GM12878 (cell line): ENCODE data around the gene BFSP1. TPM values are rescaled to one million over a fixed set of nuclear protein-coding genes. Genes with fewer than 3 reads are reported as not detected.

Experiments used
- CREM ChIP-seq: IDR thresholded peaks from 2 replicates; pipeline ENCODE4 v1.6.1; 2014; ENCODE audit warnings: antibody characterized with exemption, low read depth
- DPF2 ChIP-seq: fragments of 450-650 bp; IDR thresholded peaks from 2 replicates; pipeline ENCODE4 v1.6.1; 2017; ENCODE audit warnings: mild to moderate bottlenecking
- MEF2B ChIP-seq: fragments of 450-650 bp; IDR thresholded peaks from 2 replicates; pipeline ENCODE4 v1.6.1; 2018; ENCODE audit warnings: mild to moderate bottlenecking, moderate library complexity; ENCODE audit not compliant: partially characterized antibody, poor library complexity, severe bottlenecking
- MXI1 ChIP-seq: fragments of 150-350 bp; IDR thresholded peaks from 2 replicates; pipeline ENCODE4 v1.6.1; 2011; ENCODE audit warnings: low read depth, mild to moderate bottlenecking, inconsistent platforms, low read length, improper control_type of control experiment
- PAX5 ChIP-seq: IDR thresholded peaks from 2 replicates; pipeline ENCODE4 v1.6.1; 2011; ENCODE audit warnings: low read depth, low read length, borderline replicate concordance
- SIN3A ChIP-seq: IDR thresholded peaks from 2 replicates; pipeline ENCODE4 v1.6.1; 2012; ENCODE audit warnings: low read depth, low read length, improper control_type of control experiment
- SP1 ChIP-seq: IDR thresholded peaks from one replicate; pipeline ENCODE4 v1.6.1; 2011; ENCODE audit warnings: low read depth, low read length
- SPI1 ChIP-seq: IDR thresholded peaks from 2 replicates; pipeline ENCODE4 v1.6.1; 2011; ENCODE audit warnings: low read depth, mild to moderate bottlenecking, low read length, moderate library complexity, borderline replicate concordance; ENCODE audit not compliant: insufficient read depth
- TAF1 ChIP-seq: IDR thresholded peaks from 2 replicates; pipeline ENCODE4 v1.6.1; 2011; ENCODE audit warnings: mild to moderate bottlenecking, low read depth, low read length, borderline replicate concordance
- TCF3 ChIP-seq: IDR thresholded peaks from 2 replicates; pipeline ENCODE4 v1.6.1; 2012; ENCODE audit warnings: low read depth, mild to moderate bottlenecking, low read length, borderline replicate concordance; ENCODE audit not compliant: insufficient read depth
- ZNF217 ChIP-seq: fragments of 450-650 bp; IDR thresholded peaks from 2 replicates; pipeline ENCODE4 v1.6.1; 2017; ENCODE audit warnings: antibody characterized with exemption, mild to moderate bottlenecking
- polyA plus RNA-seq, 11 experiments: library from polyadenylated mRNA; depleted of rRNA in 4 of 11; unstranded in 6 of 11; stranded (reverse) in 5 of 11; fragments of >200 nt; fragmentation: Nextera tagmentation in 4 of 11; fragmentation: Illumina TruSeq in 1 of 11; extraction: Ambion mirVana in 4 of 11; extraction: Trizol in 1 of 11; gene quantifications; 1 replicate in 1 of 11; 2 replicates in 10 of 11; pipeline versions ENCODE4 v1.2.1 to v1.2.3, GENCODE V29; 2011 to 2016; ENCODE audit warnings: inconsistent platforms in 2 of 11, missing spikeins in 2 of 11, low read depth in 1 of 11
- total RNA-seq, 4 experiments: library from RNA; depleted of rRNA in 3 of 4; stranded (reverse); fragments of >200 nt in 3 of 4; fragmentation: Illumina TruSeq in 1 of 4; extraction: Trizol in 1 of 4; gene quantifications; 2 replicates each; pipeline versions ENCODE4 v1.2.1 to v1.2.3, GENCODE V29; 2013 to 2021
- TF ChIP-seq, protein P1 (sequence below): fragments of 450-650 bp; formaldehyde crosslinking; IDR thresholded peaks from 2 replicates; pipeline ENCODE4 v1.4.0; 2020; ENCODE audit warnings: mild to moderate bottlenecking, moderate library complexity
- TF ChIP-seq, protein P2 (sequence below): fragments of 450-650 bp; IDR thresholded peaks from 2 replicates; pipeline ENCODE4 v1.6.1; 2014; ENCODE audit warnings: mild to moderate bottlenecking
- TF ChIP-seq, protein P3 (sequence below): fragments of 450-650 bp; IDR thresholded peaks from 2 replicates; pipeline ENCODE4 v1.6.1; 2017; ENCODE audit warnings: mild to moderate bottlenecking
- TF ChIP-seq, protein P4 (sequence below): fragments of 450-650 bp; IDR thresholded peaks from 2 replicates; pipeline ENCODE4 v1.6.1; 2016; ENCODE audit warnings: mild to moderate bottlenecking
- TF ChIP-seq, protein P5 (sequence below): fragments of 450-650 bp; IDR thresholded peaks from 2 replicates; pipeline ENCODE4 v1.6.1; 2017; ENCODE audit warnings: mild to moderate bottlenecking, low read depth, inconsistent platforms; ENCODE audit not compliant: poor library complexity, severe bottlenecking

The BFSP1 gene
- total and polyA plus RNA-seq, 10 of the 15 experiments (the other 5 are each of a cell fraction or from before 2014, with no cell fraction given): 0.06 to 0.22 (median 0.11) TPM; not detected in 3

DNA sequence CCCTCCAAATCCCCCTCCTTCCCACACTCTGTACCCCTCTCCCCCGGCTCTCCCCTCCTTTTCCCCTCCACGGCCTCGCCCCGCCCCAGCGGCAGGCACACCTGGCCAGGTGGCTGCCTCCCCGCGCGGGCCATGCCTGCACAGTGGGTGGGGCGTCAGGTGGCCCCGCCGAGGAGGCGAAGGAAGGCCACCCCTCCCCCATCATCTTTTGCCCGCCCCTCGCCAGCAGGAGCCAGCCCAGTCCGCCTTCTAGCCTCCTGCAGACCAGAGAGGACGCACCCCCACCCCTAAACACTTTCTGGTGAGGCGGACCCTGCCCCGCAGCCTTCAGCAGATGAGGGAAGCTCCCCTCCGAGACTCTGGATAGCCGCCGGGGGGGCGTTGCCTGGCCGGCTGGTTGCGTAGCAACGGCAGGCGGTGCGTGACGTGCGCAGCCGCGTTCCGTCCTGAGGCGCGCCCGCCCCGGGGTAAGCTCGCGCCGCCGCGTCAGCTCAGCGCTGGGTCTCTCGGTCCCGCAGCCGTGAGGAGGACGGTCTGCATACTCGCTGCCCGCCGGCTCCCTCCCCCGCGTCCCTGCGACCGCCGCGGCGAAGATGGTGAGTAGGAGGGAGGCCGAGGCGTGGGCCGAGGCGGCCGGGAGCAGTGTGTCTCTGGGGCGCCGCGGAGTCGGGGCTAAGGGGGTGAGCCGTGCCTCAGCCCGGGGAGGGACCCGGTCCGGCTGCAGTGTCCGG lies 38.6 kb upstream of the BFSP1 start, which contains the start of gene DSTN (continued):
- TF ChIP-seq, protein P1, sequence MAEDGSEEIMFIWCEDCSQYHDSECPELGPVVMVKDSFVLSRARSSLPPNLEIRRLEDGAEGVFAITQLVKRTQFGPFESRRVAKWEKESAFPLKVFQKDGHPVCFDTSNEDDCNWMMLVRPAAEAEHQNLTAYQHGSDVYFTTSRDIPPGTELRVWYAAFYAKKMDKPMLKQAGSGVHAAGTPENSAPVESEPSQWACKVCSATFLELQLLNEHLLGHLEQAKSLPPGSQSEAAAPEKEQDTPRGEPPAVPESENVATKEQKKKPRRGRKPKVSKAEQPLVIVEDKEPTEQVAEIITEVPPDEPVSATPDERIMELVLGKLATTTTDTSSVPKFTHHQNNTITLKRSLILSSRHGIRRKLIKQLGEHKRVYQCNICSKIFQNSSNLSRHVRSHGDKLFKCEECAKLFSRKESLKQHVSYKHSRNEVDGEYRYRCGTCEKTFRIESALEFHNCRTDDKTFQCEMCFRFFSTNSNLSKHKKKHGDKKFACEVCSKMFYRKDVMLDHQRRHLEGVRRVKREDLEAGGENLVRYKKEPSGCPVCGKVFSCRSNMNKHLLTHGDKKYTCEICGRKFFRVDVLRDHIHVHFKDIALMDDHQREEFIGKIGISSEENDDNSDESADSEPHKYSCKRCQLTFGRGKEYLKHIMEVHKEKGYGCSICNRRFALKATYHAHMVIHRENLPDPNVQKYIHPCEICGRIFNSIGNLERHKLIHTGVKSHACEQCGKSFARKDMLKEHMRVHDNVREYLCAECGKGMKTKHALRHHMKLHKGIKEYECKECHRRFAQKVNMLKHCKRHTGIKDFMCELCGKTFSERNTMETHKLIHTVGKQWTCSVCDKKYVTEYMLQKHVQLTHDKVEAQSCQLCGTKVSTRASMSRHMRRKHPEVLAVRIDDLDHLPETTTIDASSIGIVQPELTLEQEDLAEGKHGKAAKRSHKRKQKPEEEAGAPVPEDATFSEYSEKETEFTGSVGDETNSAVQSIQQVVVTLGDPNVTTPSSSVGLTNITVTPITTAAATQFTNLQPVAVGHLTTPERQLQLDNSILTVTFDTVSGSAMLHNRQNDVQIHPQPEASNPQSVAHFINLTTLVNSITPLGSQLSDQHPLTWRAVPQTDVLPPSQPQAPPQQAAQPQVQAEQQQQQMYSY: no peak
- TF ChIP-seq DPF2: 0 out of 2 replicates have a peak, but pooled peaks have one; percentile 28
- TF ChIP-seq, protein P2, sequence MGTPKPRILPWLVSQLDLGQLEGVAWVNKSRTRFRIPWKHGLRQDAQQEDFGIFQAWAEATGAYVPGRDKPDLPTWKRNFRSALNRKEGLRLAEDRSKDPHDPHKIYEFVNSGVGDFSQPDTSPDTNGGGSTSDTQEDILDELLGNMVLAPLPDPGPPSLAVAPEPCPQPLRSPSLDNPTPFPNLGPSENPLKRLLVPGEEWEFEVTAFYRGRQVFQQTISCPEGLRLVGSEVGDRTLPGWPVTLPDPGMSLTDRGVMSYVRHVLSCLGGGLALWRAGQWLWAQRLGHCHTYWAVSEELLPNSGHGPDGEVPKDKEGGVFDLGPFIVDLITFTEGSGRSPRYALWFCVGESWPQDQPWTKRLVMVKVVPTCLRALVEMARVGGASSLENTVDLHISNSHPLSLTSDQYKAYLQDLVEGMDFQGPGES: no peak
- TF ChIP-seq TAF1: 0 out of 2 replicates have a peak, but pooled peaks have one; percentile 34
- peak; percentile 74; the same call in 1 of the 2 replicates for TF ChIP-seq PAX5
- TF ChIP-seq, protein P3, sequence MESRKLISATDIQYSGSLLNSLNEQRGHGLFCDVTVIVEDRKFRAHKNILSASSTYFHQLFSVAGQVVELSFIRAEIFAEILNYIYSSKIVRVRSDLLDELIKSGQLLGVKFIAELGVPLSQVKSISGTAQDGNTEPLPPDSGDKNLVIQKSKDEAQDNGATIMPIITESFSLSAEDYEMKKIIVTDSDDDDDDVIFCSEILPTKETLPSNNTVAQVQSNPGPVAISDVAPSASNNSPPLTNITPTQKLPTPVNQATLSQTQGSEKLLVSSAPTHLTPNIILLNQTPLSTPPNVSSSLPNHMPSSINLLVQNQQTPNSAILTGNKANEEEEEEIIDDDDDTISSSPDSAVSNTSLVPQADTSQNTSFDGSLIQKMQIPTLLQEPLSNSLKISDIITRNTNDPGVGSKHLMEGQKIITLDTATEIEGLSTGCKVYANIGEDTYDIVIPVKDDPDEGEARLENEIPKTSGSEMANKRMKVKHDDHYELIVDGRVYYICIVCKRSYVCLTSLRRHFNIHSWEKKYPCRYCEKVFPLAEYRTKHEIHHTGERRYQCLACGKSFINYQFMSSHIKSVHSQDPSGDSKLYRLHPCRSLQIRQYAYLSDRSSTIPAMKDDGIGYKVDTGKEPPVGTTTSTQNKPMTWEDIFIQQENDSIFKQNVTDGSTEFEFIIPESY: no peak
- TF ChIP-seq SPI1: no peak
- TF ChIP-seq, protein P4, sequence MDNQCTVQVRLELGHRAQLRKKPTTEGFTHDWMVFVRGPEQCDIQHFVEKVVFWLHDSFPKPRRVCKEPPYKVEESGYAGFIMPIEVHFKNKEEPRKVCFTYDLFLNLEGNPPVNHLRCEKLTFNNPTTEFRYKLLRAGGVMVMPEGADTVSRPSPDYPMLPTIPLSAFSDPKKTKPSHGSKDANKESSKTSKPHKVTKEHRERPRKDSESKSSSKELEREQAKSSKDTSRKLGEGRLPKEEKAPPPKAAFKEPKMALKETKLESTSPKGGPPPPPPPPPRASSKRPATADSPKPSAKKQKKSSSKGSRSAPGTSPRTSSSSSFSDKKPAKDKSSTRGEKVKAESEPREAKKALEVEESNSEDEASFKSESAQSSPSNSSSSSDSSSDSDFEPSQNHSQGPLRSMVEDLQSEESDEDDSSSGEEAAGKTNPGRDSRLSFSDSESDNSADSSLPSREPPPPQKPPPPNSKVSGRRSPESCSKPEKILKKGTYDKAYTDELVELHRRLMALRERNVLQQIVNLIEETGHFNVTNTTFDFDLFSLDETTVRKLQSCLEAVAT: no peak
- no peak for TF ChIP-seq ZNF217
- peak; percentile 50 for TF ChIP-seq CREM
- 0 out of 2 replicates have a peak, but pooled peaks have one; percentile 34 for TF ChIP-seq TCF3
- TF ChIP-seq SP1: no peak
- TF ChIP-seq MEF2B: peak; percentile 34
- TF ChIP-seq, protein P5, sequence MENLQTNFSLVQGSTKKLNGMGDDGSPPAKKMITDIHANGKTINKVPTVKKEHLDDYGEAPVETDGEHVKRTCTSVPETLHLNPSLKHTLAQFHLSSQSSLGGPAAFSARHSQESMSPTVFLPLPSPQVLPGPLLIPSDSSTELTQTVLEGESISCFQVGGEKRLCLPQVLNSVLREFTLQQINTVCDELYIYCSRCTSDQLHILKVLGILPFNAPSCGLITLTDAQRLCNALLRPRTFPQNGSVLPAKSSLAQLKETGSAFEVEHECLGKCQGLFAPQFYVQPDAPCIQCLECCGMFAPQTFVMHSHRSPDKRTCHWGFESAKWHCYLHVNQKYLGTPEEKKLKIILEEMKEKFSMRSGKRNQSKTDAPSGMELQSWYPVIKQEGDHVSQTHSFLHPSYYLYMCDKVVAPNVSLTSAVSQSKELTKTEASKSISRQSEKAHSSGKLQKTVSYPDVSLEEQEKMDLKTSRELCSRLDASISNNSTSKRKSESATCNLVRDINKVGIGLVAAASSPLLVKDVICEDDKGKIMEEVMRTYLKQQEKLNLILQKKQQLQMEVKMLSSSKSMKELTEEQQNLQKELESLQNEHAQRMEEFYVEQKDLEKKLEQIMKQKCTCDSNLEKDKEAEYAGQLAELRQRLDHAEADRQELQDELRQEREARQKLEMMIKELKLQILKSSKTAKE: no peak
- peak; percentile 83 for TF ChIP-seq MXI1
- TF ChIP-seq SIN3A: 0 out of 2 replicates have a peak, but pooled peaks have one; percentile 34
